GM12865 (cell line): ENCODE data around the gene RPA1.
"Not testable (repeated sequence)": the region's sequence is repeated elsewhere in the genome, so short reads cannot be mapped to it uniquely, and the experiment has no call there.

Source experiments
- DNase-seq: peaks from one replicate; pipeline ENCODE4 v3.0.0; 2010; ENCODE audit warnings: low read depth
- H3K4me3 ChIP-seq: 2 replicates; pipeline ENCODE4 v1.5.1; 2011; ENCODE audit warnings: mild to moderate bottlenecking, low read depth, low read length, control low read depth
- CTCF ChIP-seq: IDR thresholded peaks from 2 replicates; pipeline ENCODE4 v1.5.1; 2011; ENCODE audit warnings: low read length, control low read depth, low read depth, inconsistent platforms; ENCODE audit not compliant: insufficient read depth; ENCODE audit errors: missing control alignments

RPA1 gene

DNA sequence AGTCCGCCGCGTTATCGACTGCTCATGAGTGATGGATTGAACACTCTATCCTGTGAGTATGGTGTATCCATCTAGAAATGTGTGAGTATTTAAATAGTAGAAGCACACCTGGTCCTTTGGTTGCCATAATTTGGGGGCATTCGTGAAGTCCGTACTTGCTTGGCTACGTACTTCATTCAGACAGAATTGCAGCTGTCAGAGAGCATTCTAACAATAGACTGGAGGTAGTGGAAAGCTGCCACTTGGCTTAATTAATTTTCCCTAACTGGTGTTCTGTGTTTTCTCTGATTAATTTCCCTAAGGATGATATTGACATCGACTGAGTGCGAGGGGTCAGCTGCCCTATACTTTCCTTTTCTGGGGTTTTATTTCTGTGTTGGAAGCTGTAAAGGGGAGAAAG is 14.1 kb downstream of the RPA1 start:
- DNase-seq: no peak
- no peak overlapping the region for H3K4me3 ChIP-seq
- TF ChIP-seq CTCF: no peak

- no peak overlapping the region for H3K4me3 ChIP-seq
- TF ChIP-seq CTCF: no peak
- no peak for DNase-seq
Observed at GRCh38 chr17:1847191-1847590, 17.4 kb downstream of the RPA1 start.

DNA sequence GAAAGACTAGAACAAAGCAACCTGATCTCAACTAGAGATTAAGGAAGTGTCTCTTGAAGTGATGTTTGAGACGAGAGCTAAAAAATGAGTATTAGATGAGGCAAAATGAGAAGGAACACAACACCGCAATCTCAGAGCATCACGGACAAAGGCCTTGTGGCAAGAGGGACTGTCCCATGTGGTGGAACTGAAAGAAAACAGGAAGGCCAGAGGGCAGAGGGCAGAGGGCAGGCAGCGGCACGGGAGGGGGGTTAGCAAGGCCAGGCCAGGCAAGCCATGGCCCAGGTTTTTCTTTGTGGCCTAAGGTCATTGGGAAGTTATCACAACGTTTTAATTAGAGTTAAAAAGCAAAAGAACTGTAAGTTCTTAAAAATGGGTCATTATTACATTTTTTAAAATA is 22.5 kb downstream of the RPA1 start:
- DNase-seq: peak; percentile 53
- no peak overlapping the region for H3K4me3 ChIP-seq
- no peak for TF ChIP-seq CTCF

DNA sequence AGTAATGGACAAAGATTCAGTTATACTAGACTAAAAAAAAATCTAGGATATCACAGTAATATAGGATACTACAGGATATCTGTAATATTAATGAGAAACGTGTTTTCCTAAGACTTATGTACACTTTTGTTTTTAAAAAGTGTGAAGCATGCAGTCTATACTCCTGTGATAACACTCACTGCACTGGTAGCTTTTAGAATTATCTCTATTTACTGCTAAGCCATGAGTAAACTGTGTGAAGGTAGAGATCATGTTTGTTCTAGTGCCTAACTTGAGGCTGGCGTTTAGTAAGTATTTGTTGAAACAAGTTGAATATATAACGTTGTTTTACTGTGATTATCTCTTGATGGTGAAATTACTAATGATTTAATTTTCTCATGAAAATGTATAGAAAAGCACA is 23.9 kb downstream of the RPA1 start:
- no peak overlapping the region for H3K4me3 ChIP-seq
- DNase-seq: no peak
- TF ChIP-seq CTCF: no peak

- not testable (repeated sequence) for DNase-seq, H3K4me3 ChIP-seq
Observed at GRCh38 chr17:1856462-1856861, 26.7 kb downstream of the RPA1 start.

DNA sequence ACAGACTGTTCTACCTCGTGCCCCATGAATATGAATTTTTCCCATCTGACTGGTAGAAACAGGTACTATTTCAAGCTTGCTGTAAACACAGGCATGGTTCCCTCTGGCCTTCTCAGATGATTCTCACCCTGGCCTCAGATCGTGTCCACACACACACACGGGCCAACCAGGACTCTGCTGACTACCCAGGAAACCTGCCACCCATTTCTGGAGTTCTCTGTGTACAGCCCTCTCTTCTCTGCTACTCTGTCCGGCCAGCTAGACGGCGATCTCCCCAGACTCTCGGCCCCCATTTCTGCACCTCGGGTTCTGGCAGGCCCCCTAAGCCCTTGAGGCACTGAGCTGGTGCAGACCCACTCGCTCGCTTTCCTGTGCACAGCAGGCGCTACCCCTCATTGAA is 31.2 kb downstream of the RPA1 start:
- no peak for TF ChIP-seq CTCF
- H3K4me3 ChIP-seq: no peak overlapping the region
- no peak for DNase-seq

DNA sequence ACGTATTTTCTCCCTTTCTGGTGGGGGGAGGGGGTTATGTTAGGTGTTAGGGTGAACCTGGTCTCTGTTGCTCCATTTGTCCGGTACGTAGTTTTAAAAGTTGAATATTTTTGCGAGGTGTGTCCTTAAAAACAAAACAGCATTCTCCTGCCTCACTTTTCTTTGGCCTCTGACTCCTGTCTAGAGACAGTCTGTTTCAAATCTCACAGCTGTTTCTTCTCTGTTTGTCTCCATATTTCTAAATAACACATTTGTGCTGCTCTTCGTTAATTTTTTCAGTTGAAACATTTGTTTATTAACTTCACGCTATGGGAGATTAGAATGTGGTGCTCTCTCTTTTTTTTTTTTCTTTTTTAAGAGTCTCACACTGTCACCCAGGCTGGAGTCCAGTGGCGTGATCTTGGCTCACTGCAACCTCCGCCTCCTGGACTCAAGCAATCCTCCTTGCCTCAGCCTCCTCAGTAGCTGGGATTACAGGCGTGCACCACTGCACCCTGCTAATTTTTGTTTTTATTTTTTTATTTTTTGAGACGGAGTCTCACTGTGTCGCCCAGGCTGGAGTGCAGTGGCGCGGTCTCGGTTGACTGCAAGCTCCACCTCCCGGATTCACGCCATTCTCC is 31.7 kb downstream of the RPA1 start:
- H3K4me3 ChIP-seq: no peak overlapping the region
- TF ChIP-seq CTCF: no peak

More for the DNA sequence above, 31.7 kb downstream of the RPA1 start:
- DNase-seq: no peak
